ENCODE data around the gene SH3BP2. TPM values are rescaled to one million over a fixed set of nuclear protein-coding genes. Genes with fewer than 3 reads are reported as not detected.

The SH3BP2 gene
- total RNA-seq, 2 donors from 2014 or later: 29.0 to 33.5 TPM

- intact Hi-C loops (cut with DNase I): loop anchor here (10.0 kb wide), 2 partner anchors 79 to 269 kb away; partner anchors contain the start of gene ADD1
- WGBS, 2 donors: 88 to 93% methylated on average over 11 to 12 of the region's 12 CpGs
- TF ChIP-seq CTCF (IDR thresholded peaks at IDR 0.05): no peak
- TF ChIP-seq POLR2A (IDR thresholded peaks at IDR 0.05): no peak
- H3K27me3 ChIP-seq: no peaks in the 10 kb centered on the region
- H3K27ac ChIP-seq: no peak overlapping the region
- DNase-seq: no peak
- H3K36me3 ChIP-seq (replicated peaks in 1 of 2; ENCODE audit: insufficient read depth in 1 of 2, low read depth in 2 of 2): no peaks in the 10 kb centered on the region
- no peaks in the 10 kb centered on the region for H3K9me3 ChIP-seq
- H3K4me1 ChIP-seq: peaks cover 24% of the 10 kb centered on the region
- no peak for ATAC-seq
- H3K4me3 ChIP-seq: no peak overlapping the region
Observed at GRCh38 chr4:2765832-2766526, 26.9 kb upstream of the SH3BP2 start.

DNA sequence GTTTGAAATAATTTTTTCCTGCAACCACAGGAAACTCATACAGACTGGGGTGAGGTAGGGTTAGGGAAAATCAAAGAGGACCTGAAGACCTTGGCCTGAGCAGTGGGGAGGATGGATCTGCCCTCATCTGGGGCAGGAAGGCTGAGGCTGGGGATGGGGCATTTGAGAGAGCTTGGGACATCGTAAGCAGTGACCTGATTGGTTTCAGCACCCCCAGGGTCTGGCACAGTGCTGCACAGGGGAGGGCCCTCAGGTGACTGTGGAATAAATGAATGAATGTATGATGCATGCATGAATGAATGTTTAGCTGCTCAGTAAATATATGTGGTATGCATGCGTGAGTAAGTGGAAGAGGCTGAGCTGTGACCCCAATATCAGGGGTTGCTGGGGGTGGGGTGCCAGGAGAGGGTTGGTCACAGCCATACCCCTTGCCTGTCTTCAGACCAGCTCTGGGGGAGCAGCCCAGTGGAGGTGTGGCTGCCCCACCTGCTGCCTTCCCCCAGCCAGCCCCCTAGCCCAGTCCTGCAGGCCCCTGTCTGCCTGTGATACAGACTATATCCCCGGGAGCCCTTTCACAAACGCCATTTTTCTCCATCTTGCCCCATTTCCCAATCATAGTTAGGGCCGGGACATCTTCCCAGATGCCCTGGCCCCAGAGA lies 25.7 kb upstream of the SH3BP2 start:
- 89 to 95% methylated on average over 5 of the region's 5 CpGs for WGBS, 2 donors
- H3K36me3 ChIP-seq (replicated peaks in 1 of 2; ENCODE audit: insufficient read depth in 1 of 2, low read depth in 2 of 2): no peaks in the 10 kb centered on the region
- DNase-seq (no peak), ATAC-seq (no peak)
- H3K27ac ChIP-seq: no peak overlapping the region
- peaks cover 12% of the 10 kb centered on the region for H3K4me1 ChIP-seq
- intact Hi-C loops (cut with DNase I): loop anchor here (10.0 kb wide), 2 partner anchors 78 to 268 kb away; partner anchors contain the start of gene ADD1
- TF ChIP-seq CTCF (IDR thresholded peaks at IDR 0.05) (no peak), POLR2A (IDR thresholded peaks at IDR 0.05) (no peak)
- H3K9me3 ChIP-seq: no peaks in the 10 kb centered on the region
- H3K4me3 ChIP-seq: no peak overlapping the region
- H3K27me3 ChIP-seq: no peaks in the 10 kb centered on the region

- ATAC-seq (no peak), DNase-seq (peak in 1 of 4 donors; percentile 19)
- H3K27me3 ChIP-seq: no peaks in the 10 kb centered on the region
- 68% methylated on average over 11 of the region's 11 CpGs; no CpG with 5 or more reads in 1 of the 2 donors for WGBS, 2 donors
- intact Hi-C loops (cut with DNase I): loop anchor here (10.0 kb wide), 2 partner anchors 77 to 267 kb away; partner anchors contain the start of gene ADD1
- no peak overlapping the region for H3K27ac ChIP-seq
- H3K4me3 ChIP-seq: no peak overlapping the region
- H3K9me3 ChIP-seq: no peaks in the 10 kb centered on the region
- H3K4me1 ChIP-seq: peaks cover 7% of the 10 kb centered on the region
- TF ChIP-seq CTCF (IDR thresholded peaks at IDR 0.05) (no peak), POLR2A (IDR thresholded peaks at IDR 0.05) (no peak)
- H3K36me3 ChIP-seq (replicated peaks in 1 of 2; ENCODE audit: insufficient read depth in 1 of 2, low read depth in 2 of 2): no peaks in the 10 kb centered on the region
Observed at GRCh38 chr4:2767705-2768074, 25.2 kb upstream of the SH3BP2 start.

- Histone ChIP-seq H3K9me3 (no peaks in the 10 kb centered on the region), H3K27me3 (no peaks in the 10 kb centered on the region), H3K4me3 (no peak overlapping the region), H3K36me3 (replicated peaks in 1 of 2; ENCODE audit: insufficient read depth in 1 of 2, low read depth in 2 of 2) (no peaks in the 10 kb centered on the region), H3K4me1 (peaks cover 7% of the 10 kb centered on the region), H3K27ac (no peak overlapping the region)
- intact Hi-C loops (cut with DNase I): loop anchor here (10.0 kb wide), 2 partner anchors 77 to 267 kb away; partner anchors contain the start of gene ADD1
- WGBS, 2 donors: 89 to 90% methylated on average over 5 to 9 of the region's 9 CpGs
- DNase-seq: no peak
- TF ChIP-seq POLR2A (IDR thresholded peaks at IDR 0.05): no peak
- TF ChIP-seq CTCF (IDR thresholded peaks at IDR 0.05): no peak
- ATAC-seq: no peak
Observed at GRCh38 chr4:2768124-2768523, 24.8 kb upstream of the SH3BP2 start.

All from body of pancreas (tissue), 4 donors.